ENCODE results near the gene BCAR1. TPM values are rescaled to one million over a fixed set of nuclear protein-coding genes. Genes with fewer than 3 reads are reported as not detected.
A peak's percentile ranks its signal among the peaks of the same experiment; 100 is the strongest.

Gene BCAR1
- total and polyA plus RNA-seq, 2 of the 13 experiments (the other 11 are each of a cell fraction or from before 2014, with no cell fraction given): 48.1 to 51.7 TPM

DNA sequence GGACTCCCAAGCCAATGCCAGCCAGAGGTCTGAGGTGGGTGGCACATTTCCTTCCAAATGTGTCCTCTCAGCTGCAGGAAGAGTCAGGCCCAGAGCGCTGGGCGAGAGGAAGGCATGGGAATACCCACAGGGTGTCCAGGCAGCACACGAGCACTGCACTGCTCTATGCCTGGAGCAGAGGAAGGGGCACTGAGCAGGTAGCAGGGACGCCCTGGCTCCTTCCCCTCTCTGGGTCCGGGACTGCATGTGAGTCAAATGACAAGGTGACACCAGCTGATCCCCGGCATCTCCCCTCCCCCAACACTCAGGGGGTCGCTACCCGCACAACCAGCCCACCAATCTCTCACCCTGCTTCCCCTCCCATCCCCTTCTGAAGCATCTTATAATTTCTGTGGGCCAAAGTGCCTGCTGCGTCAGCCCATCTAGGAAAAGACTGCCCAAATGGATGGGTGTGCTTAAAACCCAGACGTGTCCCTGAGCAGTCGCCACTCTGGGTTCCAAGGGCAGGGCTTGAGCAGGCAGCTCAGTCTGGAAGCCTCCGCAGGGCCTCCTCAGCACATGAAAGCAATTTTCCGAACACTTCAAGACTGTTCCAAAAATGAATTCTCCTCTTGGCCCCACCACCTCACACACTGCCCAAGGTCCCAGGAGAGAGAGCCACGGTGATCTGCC lies 12.0 kb upstream of the BCAR1 start (continued):
- TF ChIP-seq ZNF20 (CRISPR knock-in tag; IDR thresholded peaks at IDR 0.05) (no peak), RFXAP (CRISPR knock-in tag; IDR thresholded peaks at IDR 0.05; ENCODE audit: borderline replicate concordance) (no peak), ZNF292 (CRISPR knock-in tag; IDR thresholded peaks at IDR 0.05; ENCODE audit: borderline replicate concordance, low read depth) (no peak), ARNT2 (CRISPR knock-in tag; IDR thresholded peaks at IDR 0.05; ENCODE audit: low read depth) (no peak), ZNF703 (CRISPR knock-in tag; IDR thresholded peaks at IDR 0.05; ENCODE audit: borderline replicate concordance) (no peak), ISX (CRISPR knock-in tag; conservative IDR thresholded peaks at IDR 0.05) (no peak), ZNF407 (CRISPR knock-in tag; IDR thresholded peaks at IDR 0.05; ENCODE audit: not compliant biosample characterization) (peak; percentile 10), FOSL2 (CRISPR knock-in tag; IDR thresholded peaks at IDR 0.05) (no peak), BRD4 (CRISPR knock-in tag; IDR thresholded peaks at IDR 0.05) (no peak), ZNF335 (CRISPR knock-in tag; IDR thresholded peaks at IDR 0.05) (no peak), ZNF274 (CRISPR knock-in tag; IDR thresholded peaks at IDR 0.05) (0 out of 2 replicates have a peak, but pooled peaks have one; percentile 7), ZNF557 (CRISPR knock-in tag; IDR thresholded peaks at IDR 0.05) (no peak), ZNF280B (CRISPR knock-in tag; IDR thresholded peaks at IDR 0.05; ENCODE audit: borderline replicate concordance) (no peak), ZNF432 (CRISPR knock-in tag; IDR thresholded peaks at IDR 0.05; ENCODE audit: borderline replicate concordance) (no peak), SNAPC5 (CRISPR knock-in tag; IDR thresholded peaks at IDR 0.05; ENCODE audit: borderline replicate concordance) (no peak), ZSCAN29 (CRISPR knock-in tag; conservative IDR thresholded peaks at IDR 0.05) (no peak), ZBTB20 (CRISPR knock-in tag; IDR thresholded peaks at IDR 0.05; ENCODE audit: borderline replicate concordance, low read depth) (no peak)
- TF ChIP-seq, protein P1, sequence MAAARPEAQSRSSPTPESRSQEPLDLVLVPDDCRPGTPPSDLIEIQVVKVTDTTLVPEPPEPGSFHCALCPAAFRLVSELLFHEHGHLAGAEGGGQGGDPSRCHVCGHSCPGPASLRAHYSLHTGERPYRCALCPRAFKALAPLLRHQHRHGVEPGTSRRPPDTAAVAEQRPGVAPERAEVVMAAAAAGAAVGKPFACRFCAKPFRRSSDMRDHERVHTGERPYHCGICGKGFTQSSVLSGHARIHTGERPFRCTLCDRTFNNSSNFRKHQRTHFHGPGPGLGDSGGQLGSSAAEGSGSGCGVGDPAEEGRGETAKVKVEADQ (CRISPR knock-in tag; IDR thresholded peaks at IDR 0.05; ENCODE audit: borderline replicate concordance): no peak

All from HepG2 (cell line).